HEK293 (cell line): ENCODE results near the gene HOXA3.

ENCODE experiments used
- ZBTB7A ChIP-seq: fragments of 450-650 bp; formaldehyde crosslinking; IDR thresholded peaks from 2 replicates; pipeline ENCODE4 v1.5.1; 2016; ENCODE audit warnings: low read depth, missing biosample characterization, missing genetic modification characterization
- TF ChIP-seq, protein P1 (sequence below): fragments of 450-650 bp; formaldehyde crosslinking; IDR thresholded peaks from 2 replicates; pipeline ENCODE4 v1.5.1; 2016; ENCODE audit warnings: missing biosample characterization, missing genetic modification characterization

DNA sequence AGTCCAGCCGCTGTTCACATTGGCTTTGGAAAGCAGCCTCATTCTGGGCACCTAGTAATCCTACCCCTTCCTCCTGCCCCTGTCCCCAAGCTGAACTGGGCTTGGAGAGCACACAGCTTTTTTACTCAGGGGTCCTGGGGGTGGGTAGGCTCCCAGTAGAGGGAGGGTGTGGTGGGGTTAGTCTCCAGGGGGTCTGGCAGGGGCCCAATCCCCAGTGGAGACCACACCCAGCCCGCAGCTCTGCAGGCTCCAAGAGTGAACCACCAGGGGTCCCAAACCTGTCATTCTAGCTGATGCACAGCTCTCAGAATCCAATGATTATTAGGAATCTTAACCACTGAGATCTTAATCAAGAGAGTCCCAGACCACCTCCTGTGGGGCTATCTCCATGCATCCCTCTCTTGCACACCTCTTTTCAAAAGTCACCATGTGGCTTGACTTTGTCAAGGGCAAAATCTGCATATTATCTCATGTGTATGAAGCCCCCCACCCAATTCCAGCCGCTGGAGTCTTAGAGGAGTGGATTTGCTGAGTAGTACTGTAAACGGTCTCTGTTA lies 30.0 kb upstream of the HOXA3 start:
- TF ChIP-seq, protein P1, sequence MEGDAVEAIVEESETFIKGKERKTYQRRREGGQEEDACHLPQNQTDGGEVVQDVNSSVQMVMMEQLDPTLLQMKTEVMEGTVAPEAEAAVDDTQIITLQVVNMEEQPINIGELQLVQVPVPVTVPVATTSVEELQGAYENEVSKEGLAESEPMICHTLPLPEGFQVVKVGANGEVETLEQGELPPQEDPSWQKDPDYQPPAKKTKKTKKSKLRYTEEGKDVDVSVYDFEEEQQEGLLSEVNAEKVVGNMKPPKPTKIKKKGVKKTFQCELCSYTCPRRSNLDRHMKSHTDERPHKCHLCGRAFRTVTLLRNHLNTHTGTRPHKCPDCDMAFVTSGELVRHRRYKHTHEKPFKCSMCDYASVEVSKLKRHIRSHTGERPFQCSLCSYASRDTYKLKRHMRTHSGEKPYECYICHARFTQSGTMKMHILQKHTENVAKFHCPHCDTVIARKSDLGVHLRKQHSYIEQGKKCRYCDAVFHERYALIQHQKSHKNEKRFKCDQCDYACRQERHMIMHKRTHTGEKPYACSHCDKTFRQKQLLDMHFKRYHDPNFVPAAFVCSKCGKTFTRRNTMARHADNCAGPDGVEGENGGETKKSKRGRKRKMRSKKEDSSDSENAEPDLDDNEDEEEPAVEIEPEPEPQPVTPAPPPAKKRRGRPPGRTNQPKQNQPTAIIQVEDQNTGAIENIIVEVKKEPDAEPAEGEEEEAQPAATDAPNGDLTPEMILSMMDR: no peak
- no peak for TF ChIP-seq ZBTB7A (tag by site-specific recombination)
